ENCODE results near the gene INF2. TPM values are rescaled to one million over a fixed set of nuclear protein-coding genes. Genes with fewer than 3 reads are reported as not detected.

INF2 gene
- total RNA-seq, 1 experiment from 2014 or later, result 58.3 TPM

- H4K20me1 ChIP-seq (ENCODE audit: control insufficient read depth, insufficient read depth, insufficient read length), result no peaks in the 10 kb centered on the region
- H3K23ac ChIP-seq (ENCODE audit: insufficient read length, low read depth, low read length), result no peak overlapping the region
- TF ChIP-seq CTCF (conservative IDR thresholded peaks at IDR 0.05), result no peak
- no peak overlapping the region for H3K56ac ChIP-seq (ENCODE audit: insufficient read length, low read depth, low read length)
- H3K23me2 ChIP-seq (ENCODE audit: insufficient read length, low read depth, low read length, poor library complexity, severe bottlenecking), result no peaks in the 10 kb centered on the region
- Mint-ChIP-seq H3K4me1 (peaks cover 3 to 16% of the 10 kb centered on the region in 2 experiments), H3K36me3 (ENCODE audit: insufficient read depth in 1 of 3, low read depth in 3 of 3) (peaks cover 25 to 32% (median 31%) of the 10 kb centered on the region in 3 experiments), H3K27ac (no peak overlapping the region), H3K9me3 (peaks cover 7 to 12% of the 10 kb centered on the region in 2 experiments), H3K4me3 (no peak overlapping the region), H3K27me3 (ENCODE audit: low read depth) (no peaks in the 10 kb centered on the region)
- no peak overlapping the region for H3T11ph ChIP-seq (ENCODE audit: low read length)
- H2BK5ac ChIP-seq (ENCODE audit: insufficient read length, low read length), result no peak overlapping the region
- no peak overlapping the region for H2AFZ ChIP-seq (ENCODE audit: low read length)
- H2AK5ac ChIP-seq (ENCODE audit: insufficient read length, low read length), result no peak overlapping the region
- no CpG with 5 or more reads among the region's 34 CpGs for WGBS (ENCODE audit: extremely low coverage, insufficient read length, low lambda C conversion rate)
- H3K4me2 ChIP-seq (ENCODE audit: insufficient read depth, insufficient read length, low read length), result no peak overlapping the region
- H3K4me1 ChIP-seq (ENCODE audit: insufficient read depth, low read length), result no peaks in the 10 kb centered on the region
- no peaks in the 10 kb centered on the region for H3K27me3 ChIP-seq (ENCODE audit: insufficient read depth, low read length)
- H2BK12ac ChIP-seq (ENCODE audit: insufficient read length, low read depth, low read length), result no peak overlapping the region
- H4K5ac ChIP-seq (ENCODE audit: insufficient read length, low read depth, low read length), result no peak overlapping the region
- H3K18ac ChIP-seq (ENCODE audit: insufficient read length, low read depth, low read length), result no peak overlapping the region
- no peaks in the 10 kb centered on the region for H3K79me2 ChIP-seq (ENCODE audit: insufficient read depth, low read length)
- no peak overlapping the region for H3K4ac ChIP-seq (ENCODE audit: low read depth, low read length)
- H4K91ac ChIP-seq (ENCODE audit: insufficient read length, low read depth, low read length), result no peak overlapping the region
- H3K9ac ChIP-seq (ENCODE audit: extremely low read depth, insufficient read length, low read length), result no peak overlapping the region
- no peaks in the 10 kb centered on the region for H3K79me1 ChIP-seq (ENCODE audit: insufficient read depth, low read depth, low read length, poor library complexity, severe bottlenecking)
- H3K9me3 ChIP-seq (ENCODE audit: control insufficient read depth, low read depth, low read length), result no peaks in the 10 kb centered on the region
- no peak overlapping the region for H3K27ac ChIP-seq (ENCODE audit: insufficient read length, low read depth, low read length)
- DNase-seq, result no peak
- no peak overlapping the region for H2BK15ac ChIP-seq (ENCODE audit: low read depth, low read length)
- no peak overlapping the region for H2BK120ac ChIP-seq (ENCODE audit: low read depth, low read length, poor library complexity, severe bottlenecking)
- H2BK20ac ChIP-seq (ENCODE audit: low read depth, low read length, poor library complexity, severe bottlenecking), result no peak overlapping the region
- no peak overlapping the region for H4K8ac ChIP-seq (replicated peaks; ENCODE audit: insufficient read length, low read depth, low read length)
- H3K14ac ChIP-seq (ENCODE audit: insufficient read depth, low read length), result no peak overlapping the region
These were observed 18.5 kb downstream of the INF2 start for GRCh38 chr14:104707608-104708595.

Data from H9 (cell line).